GM12878 (cell line): ENCODE results near the gene SLC7A5. TPM values are rescaled to one million over a fixed set of nuclear protein-coding genes. Genes with fewer than 3 reads are reported as not detected.

ENCODE experiments used
- ATAC-seq: fragments of 200-7000 bp; cut with Tn5 transposase; 3 replicates; pipeline ENCODE4 v1.9.1; 2020; ENCODE audit warnings: mild to moderate bottlenecking, moderate library complexity
- BruUV-seq: library from RNA; stranded (reverse); fragments of 400-500 nt; replicated peaks from 2 replicates; lab custom pipeline; 2021; lab: Mats Ljungman, UMichigan
- CTCF ChIA-PET: fragments of 300-600 bp; sonication (Branson Sonifier 250); formaldehyde crosslinking; extraction: SDS; loops from one replicate; lab custom pipeline; 2021; ENCODE audit warnings: inconsistent platforms; lab: Yijun Ruan, JAX
- POLR2A ChIA-PET: fragments of 350-600 bp; formaldehyde crosslinking; extraction: SDS; loops from one replicate; lab custom pipeline; 2021; ENCODE audit warnings: inconsistent platforms; lab: Charles Lee
- RAD21 ChIA-PET: fragments of 300-600 bp; sonication (Branson Sonifier 250); formaldehyde crosslinking; loops from one replicate; lab custom pipeline; 2023; ENCODE audit warnings: antibody characterized with exemption; ENCODE audit not compliant: unreplicated experiment; lab: Charles Lee
- SMC1A ChIA-PET: fragments of 300-600 bp; sonication (Branson Sonifier 250); formaldehyde crosslinking; loops from one replicate; lab custom pipeline; 2023; ENCODE audit not compliant: unreplicated experiment, uncharacterized antibody; lab: Charles Lee
- DNase-seq: peaks from one replicate; pipeline ENCODE4 v3.0.0-alpha.2; 2011; ENCODE audit warnings: low read depth, low spot score
- FAIRE-seq: peaks from 3 replicates; lab custom pipeline; 2011; peaks lifted over from hg19 to GRCh38; lab: Jason Lieb, UNC
- H2AFZ ChIP-seq: 2 replicates; pipeline ENCODE4 v1.6.0; 2011; ENCODE audit warnings: low read depth, low read length, control low read depth; ENCODE audit not compliant: control insufficient read depth
- H3K27ac ChIP-seq: 2 replicates; pipeline ENCODE4 v1.5.1; 2011; ENCODE audit warnings: control low read depth; ENCODE audit not compliant: control insufficient read depth, insufficient read depth
- H3K27me3 ChIP-seq, 2 experiments: replicated peaks in 1 of 2; 2 replicates each; pipeline versions ENCODE4 v1.6.0 to v1.6.1; 2011; ENCODE audit warnings: low read length in 1 of 2; ENCODE audit not compliant: control insufficient read depth in 2 of 2, insufficient read depth in 2 of 2
- H3K36me3 ChIP-seq, 2 experiments: 2 replicates each; pipeline ENCODE4 v1.5.1; 2011; ENCODE audit warnings: low read length in 1 of 2; ENCODE audit not compliant: control insufficient read depth in 2 of 2, insufficient read depth in 2 of 2
- H3K4me1 ChIP-seq: 2 replicates; pipeline ENCODE4 v1.6.1; 2011; ENCODE audit warnings: mild to moderate bottlenecking, low read length, moderate library complexity, mixed read lengths; ENCODE audit not compliant: control insufficient read depth, insufficient read depth
- H3K4me2 ChIP-seq: 2 replicates; pipeline ENCODE4 v1.6.0; 2011; ENCODE audit warnings: control low read depth; ENCODE audit not compliant: control insufficient read depth, insufficient read depth
- H3K4me3 ChIP-seq: fragments of 200-600 bp; sonication (generic); 2 replicates; pipeline ENCODE4 v1.5.1; 2016
- H3K79me2 ChIP-seq: 2 replicates; pipeline ENCODE4 v1.6.0; 2011; ENCODE audit warnings: low read length; ENCODE audit not compliant: control insufficient read depth, insufficient read depth
- H3K9ac ChIP-seq: 2 replicates; pipeline ENCODE4 v1.8.0; 2011; ENCODE audit warnings: low read length, control low read depth, mixed read lengths; ENCODE audit not compliant: control insufficient read depth, insufficient read depth
- H3K9me3 ChIP-seq: replicated peaks from 3 replicates; pipeline ENCODE4 v1.5.1; 2011; ENCODE audit warnings: mild to moderate bottlenecking, low read length; ENCODE audit not compliant: control insufficient read depth, insufficient read depth
- H4K20me1 ChIP-seq: 2 replicates; pipeline ENCODE4 v1.6.0; 2011; ENCODE audit not compliant: control insufficient read depth, insufficient read depth
- BHLHE40 ChIP-seq, 2 experiments: fragments of 450-650 bp in 1 of 2; IDR thresholded peaks; 2 replicates each; pipeline ENCODE4 v1.6.1; 2011 to 2017; ENCODE audit warnings: low read depth in 2 of 2, borderline replicate concordance in 1 of 2, improper control_type of control experiment in 1 of 2, low read length in 1 of 2, mild to moderate bottlenecking in 1 of 2
- NFYB ChIP-seq: IDR thresholded peaks from 2 replicates; pipeline ENCODE4 v1.6.1; 2011; ENCODE audit warnings: low read depth, mild to moderate bottlenecking, low read length, improper control_type of control experiment, moderate library complexity; ENCODE audit not compliant: insufficient read depth
- RFX5 ChIP-seq: IDR thresholded peaks from 2 replicates; pipeline ENCODE4 v1.6.1; 2011; ENCODE audit warnings: low read depth, low read length, improper control_type of control experiment
- SIN3A ChIP-seq: IDR thresholded peaks from 2 replicates; pipeline ENCODE4 v1.6.1; 2012; ENCODE audit warnings: low read depth, low read length, improper control_type of control experiment
- SIX5 ChIP-seq: IDR thresholded peaks from 2 replicates; pipeline ENCODE4 v1.6.1; 2011; ENCODE audit warnings: mild to moderate bottlenecking, low read depth, low read length, moderate library complexity; ENCODE audit not compliant: severe bottlenecking
- SREBF2 ChIP-seq: IDR thresholded peaks from 2 replicates; pipeline ENCODE4 v1.6.1; 2012; ENCODE audit warnings: mild to moderate bottlenecking, low read length
- USF1 ChIP-seq: IDR thresholded peaks from 2 replicates; pipeline ENCODE4 v1.6.1; 2011; ENCODE audit warnings: borderline replicate concordance, low read depth, mild to moderate bottlenecking, moderate library complexity, mixed read lengths, low read length; ENCODE audit not compliant: insufficient read depth; ENCODE audit errors: extremely low read length
- ZNF24 ChIP-seq: fragments of 450-650 bp; IDR thresholded peaks from 2 replicates; pipeline ENCODE4 v1.6.1; 2017; ENCODE audit warnings: antibody characterized with exemption, mild to moderate bottlenecking
- ZNF384 ChIP-seq: IDR thresholded peaks from 2 replicates; pipeline ENCODE4 v1.6.1; 2012; ENCODE audit warnings: low read depth, mild to moderate bottlenecking, low read length, improper control_type of control experiment, borderline replicate concordance
- WGBS: methylation state at CpG from one replicate; pipeline ENCODE4 v1.1.6; 2016; ENCODE audit warnings: low lambda C conversion rate; ENCODE audit not compliant: insufficient replicate concordance, insufficient coverage; ENCODE audit errors: missing lambda C conversion rate; 5-methylcytosine and 5-hydroxymethylcytosine counted together
- in situ Hi-C: fragments of 300-500 bp; cut with MboI; formaldehyde crosslinking; loops from 9 replicates; pipeline ENCODE4 v1.14.3; 2018; ENCODE audit warnings: mixed read lengths
- intact Hi-C: fragments of 100-400 bp; cut with micrococcal nuclease; formaldehyde crosslinking; loops from one replicate; pipeline ENCODE4 v1.14.2; 2022; ENCODE audit not compliant: unreplicated experiment
- polyA plus RNA-seq, 11 experiments: library from polyadenylated mRNA; depleted of rRNA in 4 of 11; unstranded in 6 of 11; stranded (reverse) in 5 of 11; fragments of >200 nt; fragmentation: Nextera tagmentation in 4 of 11; fragmentation: Illumina TruSeq in 1 of 11; extraction: Ambion mirVana in 4 of 11; extraction: Trizol in 1 of 11; gene quantifications; 1 replicate in 1 of 11; 2 replicates in 10 of 11; pipeline versions ENCODE4 v1.2.1 to v1.2.3, GENCODE V29; 2011 to 2016; ENCODE audit warnings: inconsistent platforms in 2 of 11, missing spikeins in 2 of 11, low read depth in 1 of 11
- total RNA-seq, 4 experiments: library from RNA; depleted of rRNA in 3 of 4; stranded (reverse); fragments of >200 nt in 3 of 4; fragmentation: Illumina TruSeq in 1 of 4; extraction: Trizol in 1 of 4; gene quantifications; 2 replicates each; pipeline versions ENCODE4 v1.2.1 to v1.2.3, GENCODE V29; 2013 to 2021

Gene SLC7A5
- total and polyA plus RNA-seq, 10 of the 15 experiments (the other 5 are each of a cell fraction or from before 2014, with no cell fraction given): 2.3 to 101 (median 35.8) TPM

- CTCF ChIA-PET: interaction anchor here (0.6 to 2.2 kb wide), 5 partner anchors 11 to 136 kb away, joined by 3 to 6 read pairs (median 3); no protein-coding TSS in a partner anchor
- POLR2A ChIA-PET: interaction anchor here (0.5 to 0.6 kb wide), 2 partner anchors 18 to 391 kb away, joined by 3 read pairs; no protein-coding TSS in a partner anchor
- intact Hi-C loops: no loop called here
- BruUV-seq: no TSS peak
- DNase-seq (no peak), FAIRE-seq (no peak), ATAC-seq (no peak)
- no peaks in the 10 kb centered on the region for H3K4me1 ChIP-seq
- no peaks in the 10 kb centered on the region for H3K9me3 ChIP-seq
- no peak overlapping the region for H3K27ac ChIP-seq
- no peaks in the 10 kb centered on the region for H3K36me3 ChIP-seq
- TF ChIP-seq SIX5 (no peak), ZNF24 (no peak), SIN3A (no peak), BHLHE40 (IDR thresholded peaks at IDR 0.05; ENCODE audit: borderline replicate concordance in 1 of 2, low read depth in 2 of 2, low read length in 1 of 2) (no peak), USF1 (no peak), NFYB (no peak), RFX5 (no peak), SREBF2 (no peak), ZNF384 (no peak)
- no peaks in the 10 kb centered on the region for H3K27me3 ChIP-seq
- SMC1A ChIA-PET: interaction anchor here (1.2 to 3.2 kb wide), 2 partner anchors 12 to 73 kb away, joined by 3 to 11 read pairs; no protein-coding TSS in a partner anchor
- in situ Hi-C loops: no loop called here
- no peak overlapping the region for H3K4me3 ChIP-seq
- no peaks in the 10 kb centered on the region for H3K79me2 ChIP-seq
- H4K20me1 ChIP-seq: no peaks in the 10 kb centered on the region
- 66% methylated on average over 7 of the region's 7 CpGs for WGBS
- no peak overlapping the region for H3K4me2 ChIP-seq
- H3K9ac ChIP-seq: no peak overlapping the region
- no peak overlapping the region for H2AFZ ChIP-seq
- RAD21 ChIA-PET: interaction anchor here (1.4 to 1.7 kb wide), 2 partner anchors 13 to 79 kb away, joined by 7 read pairs; no protein-coding TSS in a partner anchor
Observed at GRCh38 chr16:87792205-87792565, 77.1 kb downstream of the SLC7A5 start.
